HG02852 (cell line): ENCODE results near the gene EXOC4.
A peak's percentile ranks its signal among the peaks of the same experiment; 100 is the strongest.

Experiments
- ATAC-seq: cut with Tn5 transposase; IDR thresholded peaks from one replicate; pipeline ENCODE4 v1.9.1; 2021; ENCODE audit warnings: mild to moderate bottlenecking, moderate library complexity; ENCODE audit not compliant: unreplicated experiment

Gene EXOC4

DNA sequence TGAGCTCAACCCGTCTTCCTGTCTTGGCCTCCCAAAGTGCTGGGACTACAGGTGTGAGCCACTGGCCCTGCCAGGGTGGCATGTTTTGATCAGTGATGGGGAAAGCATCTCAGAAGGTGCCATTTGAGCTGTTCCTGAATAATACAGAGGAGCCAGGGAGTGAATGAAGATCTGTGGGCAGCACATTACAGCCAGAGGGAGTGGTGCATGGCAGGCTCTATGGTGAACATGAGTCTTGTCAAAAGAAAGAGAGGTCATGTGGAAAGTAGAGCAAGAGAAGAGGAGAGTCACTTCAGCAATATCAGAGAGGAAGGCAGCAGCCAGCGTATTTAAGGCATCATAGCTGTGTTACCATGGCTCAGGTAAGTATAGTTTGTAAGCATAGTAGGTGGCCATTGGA lies 598.5 kb downstream of the EXOC4 start:
- ATAC-seq = no peak

DNA sequence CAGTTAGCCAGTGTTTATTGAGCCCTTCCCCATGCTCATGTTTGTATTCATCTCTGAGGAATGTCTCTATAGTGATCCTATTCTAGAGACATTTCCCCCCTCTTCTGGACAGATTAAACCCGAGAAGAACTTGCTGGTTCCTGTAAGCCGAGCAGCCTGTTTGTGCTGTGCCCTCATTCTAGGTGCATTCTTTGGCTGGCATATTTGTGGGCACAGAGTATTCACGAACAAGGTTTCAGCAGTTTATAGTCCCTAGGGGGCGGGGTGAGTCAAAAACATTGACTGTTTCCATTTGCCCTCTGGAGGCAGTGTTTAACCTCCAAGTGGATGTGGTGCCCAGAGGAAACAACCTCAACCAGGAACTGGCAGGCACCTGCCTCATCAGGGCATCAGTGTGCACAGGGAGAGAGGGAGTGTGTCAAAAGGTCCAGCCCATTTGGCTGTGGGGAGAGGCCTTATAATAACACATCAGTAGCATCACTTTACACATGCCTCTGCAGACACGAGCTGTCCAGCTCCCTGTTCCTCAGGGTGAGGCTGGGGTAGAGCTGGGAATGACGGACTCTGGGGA lies 600.9 kb downstream of the EXOC4 start:
- peak; percentile 79 for ATAC-seq

DNA sequence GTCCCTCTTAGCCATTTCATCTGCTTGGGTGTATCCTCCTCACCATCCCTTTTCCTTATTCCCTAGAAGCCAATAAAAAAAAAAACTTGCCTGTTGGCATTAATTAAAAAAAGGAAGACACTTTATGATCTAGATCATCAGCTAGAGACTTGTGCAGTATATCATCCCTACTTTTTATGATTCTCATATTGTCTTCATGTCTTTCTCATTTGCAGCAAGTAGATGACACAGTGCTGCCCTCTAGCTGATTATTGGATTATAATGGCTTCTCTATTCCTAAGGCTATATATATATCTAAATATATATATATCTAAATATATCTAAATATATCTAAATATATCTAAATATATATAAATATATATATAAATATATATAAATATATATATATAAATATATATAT lies 601.9 kb downstream of the EXOC4 start:
- no peak for ATAC-seq

DNA sequence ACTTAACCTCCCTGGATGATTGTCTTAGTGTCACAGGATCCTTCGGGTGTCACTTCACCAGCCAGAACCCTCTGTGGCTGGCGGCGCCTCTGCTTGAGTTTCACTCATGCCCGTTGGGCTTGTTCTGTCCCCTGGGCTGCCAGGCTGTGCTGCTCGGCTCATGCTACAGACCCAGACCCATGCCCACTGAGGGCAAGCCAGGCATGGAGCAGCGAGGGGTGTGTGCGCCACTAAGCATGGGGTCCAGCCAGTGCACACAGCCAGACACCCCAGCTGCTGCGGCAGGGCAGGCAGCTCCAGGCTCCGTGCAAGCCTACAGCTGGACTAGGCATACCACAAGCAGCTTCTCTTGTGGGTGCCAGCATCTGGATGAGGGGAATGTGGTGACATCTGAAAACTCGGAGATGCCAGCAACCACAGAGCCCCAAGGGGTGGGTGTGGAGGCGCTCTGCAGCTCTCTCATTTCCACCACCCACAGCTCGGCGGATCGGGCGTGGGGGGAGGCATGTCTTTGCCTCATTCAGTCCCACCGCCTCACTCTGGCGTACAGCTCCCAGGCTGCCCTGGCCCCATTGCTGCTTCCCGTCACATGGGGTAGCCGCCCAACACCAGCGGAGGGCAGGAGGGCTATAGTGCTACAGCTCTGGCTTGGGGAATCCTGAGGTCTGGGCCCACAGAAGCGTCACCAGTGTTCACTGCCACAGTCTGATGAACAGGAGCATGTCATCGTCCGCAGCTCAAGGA lies 604.7 kb downstream of the EXOC4 start:
- no peak for ATAC-seq

DNA sequence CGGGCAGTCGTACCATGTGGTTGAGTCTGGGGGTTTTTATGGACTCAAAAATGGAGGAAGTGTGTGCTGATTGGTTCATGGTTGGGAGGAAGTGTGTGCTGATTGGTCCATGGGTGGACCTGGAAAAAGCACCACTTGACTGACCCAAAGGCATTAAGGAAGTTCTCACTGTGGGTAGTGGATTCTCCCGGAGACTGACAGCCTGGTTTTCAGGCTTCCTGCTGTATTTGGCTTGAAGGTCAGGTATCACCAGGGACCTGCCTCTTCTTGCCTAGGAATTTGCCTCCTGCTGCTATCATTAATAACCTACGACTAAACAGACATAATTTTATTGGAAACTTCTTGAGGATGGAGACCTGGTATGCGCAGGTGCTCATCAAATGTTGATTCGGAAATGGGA lies 605.4 kb downstream of the EXOC4 start:
- no peak for ATAC-seq

DNA sequence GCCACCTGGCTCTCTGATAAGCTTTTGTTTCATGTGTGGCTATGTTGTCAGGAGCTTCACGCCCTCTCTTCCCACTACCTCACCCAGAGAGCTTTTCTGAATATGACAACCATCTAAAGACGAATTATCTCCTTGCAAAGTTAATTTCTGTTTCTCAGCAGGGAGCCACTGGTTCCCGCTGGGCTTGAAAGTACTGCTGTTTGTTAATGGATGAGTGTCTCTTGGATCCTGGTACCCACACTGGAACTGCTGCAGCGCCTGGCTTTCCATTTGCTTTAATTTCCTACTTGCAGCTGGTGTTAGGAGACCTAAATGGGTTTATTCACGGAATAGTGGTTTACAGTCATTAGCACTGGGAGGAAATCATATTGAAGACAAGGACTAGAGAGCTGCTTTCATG lies 606.4 kb downstream of the EXOC4 start:
- no peak for ATAC-seq

DNA sequence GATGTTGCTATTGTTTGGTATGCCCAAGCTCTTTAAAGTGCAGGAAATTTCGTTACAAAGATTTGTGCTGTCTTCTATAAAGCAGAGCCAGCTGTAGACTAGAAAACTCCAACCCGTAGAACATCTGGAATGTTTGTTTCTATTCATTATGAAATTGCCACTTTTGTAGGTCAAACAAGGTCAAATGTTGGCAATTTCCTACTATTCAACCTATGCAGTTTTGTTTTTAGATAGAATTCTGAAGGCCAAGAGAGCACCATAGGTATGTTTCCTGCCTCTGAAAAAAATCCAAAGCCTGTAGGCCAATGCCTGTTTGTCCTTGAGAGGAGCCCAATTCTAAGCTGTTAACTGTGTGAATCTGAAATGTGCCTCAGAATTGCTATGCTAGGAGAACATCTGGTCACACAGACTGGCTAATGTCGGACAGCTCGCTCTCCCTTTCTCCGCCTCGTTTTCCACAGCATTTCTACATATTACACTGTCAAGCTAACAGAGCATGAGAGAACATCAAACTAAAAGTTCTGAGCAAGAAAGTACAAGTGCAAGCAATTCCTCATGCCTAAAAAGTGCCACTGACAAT lies 607.1 kb downstream of the EXOC4 start:
- no peak for ATAC-seq

DNA sequence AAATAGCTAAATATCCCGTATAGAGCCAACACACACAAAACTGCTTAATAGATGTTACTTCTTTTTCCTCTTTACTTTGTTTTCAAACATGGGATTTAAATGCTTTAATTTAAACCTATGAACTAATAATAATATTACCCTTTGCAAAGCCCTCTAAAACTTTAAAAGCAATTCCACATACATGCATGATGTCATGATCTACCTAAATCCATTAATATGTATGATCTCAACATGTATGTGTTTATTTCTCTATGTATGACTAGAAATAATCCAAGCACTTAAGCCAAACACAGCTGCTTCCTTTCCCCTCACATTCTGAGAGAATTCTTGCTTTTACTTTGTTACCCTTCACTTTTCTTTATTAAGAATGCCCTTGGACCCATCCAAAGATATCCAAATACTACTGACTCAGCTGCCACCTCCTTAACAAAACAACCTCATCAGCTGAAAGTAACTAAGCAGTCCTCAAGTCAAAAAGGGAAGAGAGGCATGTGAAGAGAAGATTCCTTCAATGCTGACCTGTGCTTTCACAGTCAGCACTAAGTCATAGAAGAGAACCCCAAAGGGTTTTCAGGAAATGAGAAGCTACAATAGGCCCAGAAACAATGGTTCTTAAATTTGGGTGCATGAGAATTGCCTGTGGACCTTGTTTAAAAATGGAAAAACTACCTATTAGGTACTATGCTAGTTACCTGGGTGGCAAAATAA lies 607.9 kb downstream of the EXOC4 start:
- ATAC-seq = no peak

DNA sequence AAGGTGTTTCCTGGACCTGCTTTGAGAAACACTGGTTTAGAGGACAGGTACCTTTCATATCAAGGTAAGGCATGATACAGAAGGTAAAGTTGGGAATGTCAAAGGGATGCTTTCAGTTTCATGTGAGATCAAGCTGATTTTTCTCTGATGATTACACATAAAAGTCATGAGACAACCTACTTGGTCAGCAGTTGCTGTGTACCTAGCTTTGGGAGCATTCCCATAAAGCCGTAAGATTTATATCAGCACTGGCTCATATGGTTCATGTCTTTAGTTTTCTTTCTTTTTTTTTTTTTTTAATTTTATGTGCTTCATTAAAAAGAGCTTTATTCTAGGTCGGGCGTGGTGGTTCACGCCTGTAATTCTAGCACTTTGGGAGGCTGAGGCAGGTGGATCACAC lies 609.0 kb downstream of the EXOC4 start:
- no peak for ATAC-seq

DNA sequence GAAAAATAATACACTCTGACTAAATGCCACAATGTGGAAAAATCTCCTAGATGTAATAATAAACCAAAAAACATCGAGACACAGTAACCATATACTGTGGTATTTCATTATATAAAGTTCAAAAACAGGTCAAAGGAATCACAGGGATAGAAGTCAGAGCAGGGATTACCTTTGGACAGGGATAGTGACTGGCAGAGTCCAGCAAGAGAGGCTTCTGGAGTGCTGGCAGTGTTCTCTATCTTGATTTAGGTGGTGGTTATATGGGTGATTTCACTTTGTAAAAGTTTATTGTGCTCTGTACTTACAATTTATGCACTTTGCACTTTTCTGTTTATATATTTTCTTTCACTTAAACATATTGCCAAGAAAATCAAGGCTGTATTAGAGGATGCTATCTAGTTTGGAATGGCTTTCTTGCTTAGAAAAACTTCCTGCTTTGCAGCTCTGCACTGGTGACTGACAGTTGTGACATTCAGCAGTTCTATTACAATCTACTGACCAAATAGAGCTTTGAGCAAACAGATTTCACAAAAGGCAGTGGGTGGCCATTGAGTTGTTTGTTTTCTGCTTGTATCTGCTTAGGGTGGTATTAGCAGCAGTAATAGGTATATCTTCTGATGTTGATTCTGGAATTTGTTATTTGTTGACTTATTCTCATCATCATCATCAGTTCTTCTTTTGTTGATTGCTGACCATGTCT lies 610.6 kb downstream of the EXOC4 start:
- ATAC-seq = no peak

DNA sequence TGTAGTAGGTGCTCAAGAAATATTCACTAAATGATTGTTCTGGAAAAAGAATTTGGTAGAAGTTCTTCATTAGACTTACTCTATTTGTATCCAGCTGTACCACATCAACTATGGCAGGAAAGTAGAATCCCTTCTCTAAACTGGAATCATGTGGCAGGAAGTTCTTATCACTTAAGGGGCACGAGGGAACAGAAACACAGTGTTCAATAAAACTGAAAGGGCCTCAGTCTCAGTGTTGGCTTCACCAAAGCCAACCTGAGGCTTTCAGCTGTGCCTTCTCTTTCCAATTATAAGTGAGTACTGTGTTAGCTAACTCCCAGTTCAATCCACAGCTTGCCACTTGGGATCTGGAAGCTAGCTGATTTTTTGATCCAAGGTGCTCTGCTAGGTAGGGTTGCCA lies 616.7 kb downstream of the EXOC4 start:
- ATAC-seq = no peak

DNA sequence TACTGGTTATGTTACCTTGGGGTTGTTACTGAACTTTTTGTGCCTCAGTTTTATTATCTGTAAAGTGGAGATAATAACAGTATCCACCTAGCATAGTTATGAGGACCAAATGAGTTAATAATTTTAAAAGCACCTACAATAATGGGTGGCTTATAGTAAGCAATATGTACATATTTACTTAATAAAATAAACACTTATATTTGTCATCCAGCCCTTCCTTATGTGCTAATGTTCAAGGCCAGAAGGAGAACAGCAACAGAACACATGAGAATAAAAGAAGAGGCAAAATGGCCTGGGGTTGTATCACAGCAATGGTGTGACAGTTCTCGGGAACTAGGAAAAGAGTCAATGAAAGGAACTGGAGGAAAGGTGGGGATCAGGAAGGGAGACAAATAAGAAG lies 618.9 kb downstream of the EXOC4 start:
- no peak for ATAC-seq

DNA sequence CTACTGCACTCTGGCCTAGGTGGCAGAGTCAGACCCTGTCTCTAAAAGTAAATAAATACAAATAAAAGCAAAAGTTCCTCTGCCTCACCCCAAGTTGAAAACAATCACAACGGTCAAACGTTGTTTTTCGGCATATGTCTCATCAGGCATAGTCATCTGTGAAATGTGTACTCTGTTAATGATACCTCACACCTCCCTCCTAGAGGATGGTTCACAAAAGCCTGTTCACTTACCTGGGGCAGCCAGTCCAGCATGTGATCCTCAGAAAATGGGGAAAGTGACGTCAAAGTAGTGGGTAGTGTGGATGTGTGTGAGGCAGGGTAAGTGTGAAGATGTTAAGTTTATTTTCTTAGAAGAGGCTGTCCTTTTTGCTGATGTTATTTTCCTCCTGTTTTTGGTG lies 620.3 kb downstream of the EXOC4 start:
- no peak for ATAC-seq

DNA sequence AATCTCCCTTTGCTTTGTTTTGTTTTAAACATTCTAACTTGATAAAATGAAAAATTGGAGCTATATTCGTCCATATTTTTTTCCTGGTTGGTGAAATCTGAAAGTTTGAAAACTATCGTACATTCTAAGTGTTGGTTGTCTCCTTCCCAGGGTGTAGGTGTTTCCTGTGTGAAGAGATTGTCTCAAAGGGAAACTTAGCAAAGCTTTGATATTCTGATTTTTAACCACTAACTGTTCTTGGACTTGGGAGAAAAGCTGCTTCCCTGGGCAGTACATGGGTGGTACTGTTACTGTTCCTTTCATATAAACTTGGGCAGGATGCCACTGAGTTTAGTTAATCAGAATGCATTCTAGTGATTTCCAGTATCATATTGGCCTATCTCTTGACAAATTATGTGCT lies 620.8 kb downstream of the EXOC4 start:
- no peak for ATAC-seq

DNA sequence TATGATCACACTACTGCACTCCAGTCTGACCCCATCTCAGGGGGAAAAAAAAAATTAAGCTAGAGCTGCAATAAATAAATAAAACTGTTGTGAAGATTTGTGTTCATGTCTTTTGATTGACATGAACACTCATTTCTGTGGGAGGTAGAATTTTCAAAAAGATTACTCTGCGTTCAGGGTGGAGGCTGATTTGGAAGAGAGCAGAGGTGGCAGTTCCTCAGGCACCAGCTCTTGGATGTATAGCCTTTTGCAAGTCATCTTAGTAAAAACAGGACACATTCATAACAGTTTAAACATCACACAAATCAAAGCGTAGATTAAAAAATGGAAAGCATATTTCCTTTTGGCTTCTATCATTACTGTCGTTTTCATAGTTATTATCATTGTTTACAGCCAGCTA lies 630.7 kb downstream of the EXOC4 start:
- ATAC-seq = no peak

DNA sequence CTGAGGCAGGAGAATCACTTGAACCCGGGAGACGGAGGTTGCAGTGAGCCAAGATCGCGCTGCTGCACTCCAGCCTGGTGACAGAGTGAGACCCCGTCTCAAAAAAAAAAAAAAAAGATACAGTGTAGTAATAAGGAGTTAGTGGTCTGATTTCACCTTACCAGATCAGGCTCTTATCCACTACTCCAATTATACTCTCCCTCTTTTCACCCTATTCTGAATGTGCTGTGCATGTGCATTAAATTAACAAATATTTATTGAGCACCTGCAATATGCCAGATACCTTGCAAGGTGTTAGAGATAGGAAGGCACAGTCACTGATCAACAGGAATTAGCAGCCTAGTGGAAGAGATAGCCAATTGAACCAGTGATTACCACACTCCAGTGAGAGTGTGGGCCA lies 632.3 kb downstream of the EXOC4 start:
- no peak for ATAC-seq

DNA sequence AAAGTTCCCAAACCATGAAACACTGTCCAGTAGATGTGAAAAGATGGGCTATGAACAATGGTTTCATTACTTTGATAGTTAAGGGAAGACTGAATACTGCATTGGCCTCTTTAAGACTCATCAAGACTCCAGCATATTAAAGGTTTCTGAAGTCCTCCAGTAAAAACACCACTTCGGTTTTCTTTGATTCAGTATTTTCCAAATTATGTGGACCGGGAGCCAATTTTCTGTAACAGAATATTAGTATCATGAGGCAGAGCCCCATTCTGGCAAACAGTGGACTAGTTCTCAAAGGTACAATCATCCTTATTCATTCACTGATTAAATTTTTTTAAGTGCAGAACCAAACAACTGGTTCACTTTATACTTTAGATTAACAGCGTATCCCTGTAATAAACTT lies 633.2 kb downstream of the EXOC4 start:
- ATAC-seq = no peak

DNA sequence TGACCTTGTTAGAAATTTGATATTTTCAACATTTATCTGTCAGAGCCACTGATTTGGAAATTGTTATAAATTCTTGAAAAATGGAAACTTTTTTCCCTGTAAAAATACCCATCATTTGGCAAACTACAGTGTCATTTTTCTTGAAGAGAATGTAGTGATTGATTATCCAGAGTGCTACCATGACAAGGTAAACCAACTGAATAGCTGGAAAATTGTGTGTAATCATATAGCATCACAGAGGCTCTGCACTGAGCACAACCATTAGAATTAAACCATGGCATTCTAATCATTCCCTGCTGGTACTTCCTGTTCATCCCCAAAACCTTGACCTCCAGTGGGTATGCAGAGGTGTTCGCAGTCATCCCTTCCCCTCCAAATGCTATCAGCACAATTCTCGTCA lies 633.9 kb downstream of the EXOC4 start:
- ATAC-seq = no peak

DNA sequence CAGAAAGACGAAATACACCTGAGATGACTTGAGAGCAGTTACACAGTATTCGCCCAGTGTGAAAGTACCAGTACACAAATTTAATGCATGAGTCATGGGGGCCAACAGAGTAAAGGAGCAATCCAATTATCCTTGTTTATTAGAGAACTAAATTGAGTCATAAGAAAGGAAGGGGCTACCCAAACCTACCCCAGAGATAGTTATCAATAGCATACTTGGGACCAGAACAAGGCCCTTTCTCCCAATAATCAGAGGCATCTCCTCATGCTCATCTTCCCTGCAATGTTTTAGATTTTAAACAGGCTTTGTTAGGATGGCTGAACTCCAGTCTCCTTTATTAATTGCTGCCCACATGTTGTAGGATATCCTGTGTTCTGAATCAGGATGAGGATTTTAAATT lies 634.6 kb downstream of the EXOC4 start:
- ATAC-seq = no peak

DNA sequence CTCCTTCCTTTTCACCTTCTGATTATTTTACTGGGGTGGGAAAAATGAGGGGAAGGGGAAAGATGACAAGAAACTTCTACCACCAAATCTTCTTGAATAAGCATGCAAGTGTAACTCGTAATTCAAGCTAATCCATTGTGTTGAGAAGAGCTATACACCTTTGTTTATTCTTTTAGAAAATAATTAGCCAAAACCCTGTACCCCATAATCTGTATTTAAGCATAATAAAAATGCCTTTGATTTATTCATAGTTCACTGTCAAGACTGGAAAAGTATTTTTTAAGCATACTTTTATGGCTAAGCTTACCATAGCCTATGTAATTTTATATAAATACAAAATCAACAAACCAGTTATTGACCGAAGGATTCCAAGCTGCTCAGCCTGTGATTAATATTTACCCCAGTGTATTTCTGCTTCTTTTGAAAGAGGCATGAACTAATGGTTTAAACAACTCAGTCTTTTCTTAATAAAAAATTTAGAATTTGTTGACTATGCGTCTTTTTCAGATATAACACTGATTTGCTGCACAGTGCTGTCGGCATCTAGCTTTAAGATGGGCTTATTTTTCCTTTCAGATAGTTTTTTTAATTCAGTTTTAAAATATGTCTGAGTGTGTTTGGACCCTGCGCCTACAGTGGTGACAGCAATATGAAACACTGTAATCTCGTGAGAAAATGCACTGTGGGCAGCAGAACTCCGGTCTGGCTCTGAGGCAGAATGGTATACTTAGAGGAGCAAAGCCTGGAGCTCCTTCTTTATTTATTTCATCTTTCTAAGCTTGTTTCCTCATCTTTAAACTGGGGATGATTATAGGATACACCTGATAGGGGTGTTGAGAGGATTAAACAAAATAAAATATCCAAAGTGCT lies 635.4 kb downstream of the EXOC4 start:
- no peak for ATAC-seq
